Sigmoid colon (tissue), 7 donors: ENCODE results near the gene B3GNT3. TPM values are rescaled to one million over a fixed set of nuclear protein-coding genes. Genes with fewer than 3 reads are reported as not detected.

Source experiments
- DNase-seq: peaks from one replicate; pipeline ENCODE4 v3.0.0-alpha.2; 2019
- H3K27ac ChIP-seq, 4 donors: fragments of 200-600 bp; sonication (generic); one replicate each; pipeline ENCODE4 v1.5.1; 2016 to 2019; ENCODE audit warnings: mild to moderate bottlenecking in 1 of 4
- H3K27me3 ChIP-seq, 3 donors: fragments of 200-600 bp; sonication (generic); one replicate each; pipeline ENCODE4 v1.5.1; 2019; ENCODE audit warnings: mild to moderate bottlenecking in 1 of 3
- H3K36me3 ChIP-seq, 4 donors: fragments of 200-600 bp; sonication (generic); one replicate each; pipeline ENCODE4 v1.5.1; 2016 to 2019
- H3K4me1 ChIP-seq, 4 donors: fragments of 200-600 bp; sonication (generic); one replicate each; pipeline ENCODE4 v1.5.1; 2017 to 2019
- H3K4me3 ChIP-seq, 4 donors: fragments of 200-600 bp; sonication (generic); one replicate each; pipeline ENCODE4 v1.5.1; 2017 to 2019; ENCODE audit warnings: mild to moderate bottlenecking in 2 of 4, moderate library complexity in 1 of 4
- H3K9me3 ChIP-seq, 4 donors: fragments of 200-600 bp in 3 of 4; sonication (generic) in 3 of 4; one replicate each; pipeline versions ENCODE4 v1.5.1 to v1.6.1; 2013 to 2019
- EP300 ChIP-seq, 4 donors: sonication (generic); formaldehyde crosslinking; IDR thresholded peaks; one replicate each; pipeline ENCODE4 v1.6.1; 2017; ENCODE audit warnings: antibody characterized with exemption in 4 of 4
- POLR2A ChIP-seq, 2 donors: fragments of 450-650 bp; IDR thresholded peaks; one replicate each; pipeline ENCODE4 v1.6.1; 2016; ENCODE audit warnings: antibody characterized with exemption in 2 of 2, mild to moderate bottlenecking in 2 of 2, moderate library complexity in 2 of 2
- POLR2AphosphoS5 ChIP-seq, 4 donors: sonication (generic); formaldehyde crosslinking; IDR thresholded peaks; one replicate each; pipeline ENCODE4 v1.6.1; 2017; ENCODE audit warnings: antibody characterized with exemption in 4 of 4
- WGBS, 2 donors: extraction: QIAGEN DNeasy Blood & Tissue Kit; methylation state at CpG; one replicate each; pipeline ENCODE4 v1.1.7; 2013; 5-methylcytosine and 5-hydroxymethylcytosine counted together
- intact Hi-C: fragments of 100-400 bp; cut with DNase I; formaldehyde crosslinking; loops from one replicate; pipeline ENCODE4 v1.15.1; 2023
- polyA plus RNA-seq, 3 donors: library from polyadenylated mRNA; stranded (reverse); fragments of 200-250 nt; gene quantifications; one replicate each; pipeline ENCODE4 v1.2.3, GENCODE V29; 2013
- total RNA-seq, 4 donors: library from RNA; depleted of rRNA; stranded (reverse); fragments of >200 nt; gene quantifications; one replicate each; pipeline ENCODE4 v1.1.0, GENCODE V29; 2016
- TF ChIP-seq, protein P1 (sequence below), 4 experiments: fragments of 450-650 bp in 3 of 4; fragments of 200-600 bp in 1 of 4; IDR thresholded peaks; one replicate each; pipeline ENCODE4 v1.5.1; 2016 to 2019; ENCODE audit warnings: antibody characterized with exemption in 4 of 4, mild to moderate bottlenecking in 3 of 4, moderate library complexity in 2 of 4
- donor health status: healthy with polysubstance abuse.
- donor health status: Bipolar disorder and iron deficiency.
- donor health status: healthy.

Gene B3GNT3
- total and polyA plus RNA-seq, 7 donors: 0.55 to 72.3 (median 27.9) TPM; not detected in 3

DNA sequence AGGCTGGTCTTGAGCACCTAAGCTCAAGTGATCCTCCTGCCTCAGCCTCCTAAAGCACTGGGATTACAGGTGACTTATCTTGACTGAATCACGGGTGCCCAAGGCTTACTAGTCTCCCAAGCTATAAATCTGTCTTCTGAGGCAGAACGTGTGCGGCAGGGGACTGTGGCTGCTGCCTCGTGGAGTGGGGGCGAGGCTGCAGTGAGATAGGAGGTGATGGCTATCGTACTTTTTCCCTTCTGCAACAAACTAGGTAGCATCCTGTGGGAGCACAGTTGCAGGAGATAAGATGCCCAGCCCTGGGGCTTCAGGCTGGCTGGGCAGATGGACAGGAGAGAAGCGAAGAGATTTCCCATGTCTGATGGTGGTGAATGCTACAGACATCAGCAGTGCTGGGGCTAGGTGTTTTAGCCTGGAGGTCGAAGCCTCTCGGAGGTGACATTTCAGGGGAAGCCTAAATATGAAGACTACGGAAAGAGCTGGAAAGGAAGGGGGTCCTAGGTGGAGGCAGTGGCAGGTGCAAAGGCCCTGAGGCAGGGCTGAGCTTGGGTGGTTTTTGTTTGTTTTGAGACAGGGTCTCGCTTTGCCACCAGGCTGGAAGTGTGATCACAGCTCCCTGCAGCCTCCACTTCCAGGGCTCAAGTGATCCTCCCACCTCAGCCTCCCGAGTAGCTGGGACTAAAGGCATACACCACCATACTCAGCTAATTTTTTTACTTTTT lies 7.4 kb downstream of the B3GNT3 start:
- 76 to 84% methylated on average over 12 of the region's 12 CpGs for WGBS, 2 donors
- H3K27me3 ChIP-seq: peaks cover 0 to 19% (median 0%) of the 10 kb centered on the region in 3 donors
- no peak for DNase-seq

DNA sequence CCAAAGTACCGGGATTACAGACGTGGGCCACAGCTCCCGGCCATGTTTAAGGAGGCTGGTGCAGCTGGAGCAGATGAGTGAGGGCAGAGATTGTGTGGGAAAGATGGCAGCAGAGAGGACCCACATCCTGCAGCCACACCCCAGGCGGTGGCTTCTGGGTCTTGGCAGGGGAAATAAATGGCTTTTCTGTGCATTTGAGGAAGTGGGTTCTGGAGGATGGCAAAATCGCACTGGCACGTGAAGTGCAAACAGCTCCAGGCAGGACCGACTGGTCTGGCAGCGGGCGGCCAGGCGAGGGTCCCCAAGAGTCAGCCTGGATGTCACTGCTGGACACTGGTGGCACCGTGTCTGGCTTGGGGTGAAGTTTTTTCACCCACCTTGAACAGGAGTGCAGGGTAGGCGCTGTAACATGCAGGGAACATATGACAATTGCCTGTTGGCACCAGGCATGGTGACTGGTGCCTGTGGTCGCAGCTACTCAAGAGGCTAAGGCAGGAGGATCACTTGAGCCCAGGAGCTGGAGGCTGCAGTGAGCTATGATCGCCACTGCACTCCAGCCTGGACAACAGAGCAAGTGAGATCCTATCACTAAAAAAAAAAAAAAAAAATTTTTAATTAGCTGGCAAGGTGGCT lies 8.4 kb downstream of the B3GNT3 start:
- Histone ChIP-seq H3K4me1 (no peaks in the 10 kb centered on the region), H3K27ac (no peak overlapping the region), H3K4me3 (no peak overlapping the region), H3K9me3 (no peaks in the 10 kb centered on the region), H3K27me3 (peaks cover 0 to 15% (median 4%) of the 10 kb centered on the region in 3 donors), H3K36me3 (no peaks in the 10 kb centered on the region)
- DNase-seq: no peak
- TF ChIP-seq POLR2A (IDR thresholded peaks at IDR 0.05): no peak
- 44 to 61% methylated on average over 14 of the region's 14 CpGs for WGBS, 2 donors
- intact Hi-C loops: no loop called here

More for the DNA sequence above, 7.4 kb downstream of the B3GNT3 start:
- Histone ChIP-seq H3K4me1 (no peaks in the 10 kb centered on the region), H3K4me3 (no peak overlapping the region), H3K27ac (no peak overlapping the region), H3K36me3 (no peaks in the 10 kb centered on the region), H3K9me3 (no peaks in the 10 kb centered on the region)
- TF ChIP-seq, protein P1, sequence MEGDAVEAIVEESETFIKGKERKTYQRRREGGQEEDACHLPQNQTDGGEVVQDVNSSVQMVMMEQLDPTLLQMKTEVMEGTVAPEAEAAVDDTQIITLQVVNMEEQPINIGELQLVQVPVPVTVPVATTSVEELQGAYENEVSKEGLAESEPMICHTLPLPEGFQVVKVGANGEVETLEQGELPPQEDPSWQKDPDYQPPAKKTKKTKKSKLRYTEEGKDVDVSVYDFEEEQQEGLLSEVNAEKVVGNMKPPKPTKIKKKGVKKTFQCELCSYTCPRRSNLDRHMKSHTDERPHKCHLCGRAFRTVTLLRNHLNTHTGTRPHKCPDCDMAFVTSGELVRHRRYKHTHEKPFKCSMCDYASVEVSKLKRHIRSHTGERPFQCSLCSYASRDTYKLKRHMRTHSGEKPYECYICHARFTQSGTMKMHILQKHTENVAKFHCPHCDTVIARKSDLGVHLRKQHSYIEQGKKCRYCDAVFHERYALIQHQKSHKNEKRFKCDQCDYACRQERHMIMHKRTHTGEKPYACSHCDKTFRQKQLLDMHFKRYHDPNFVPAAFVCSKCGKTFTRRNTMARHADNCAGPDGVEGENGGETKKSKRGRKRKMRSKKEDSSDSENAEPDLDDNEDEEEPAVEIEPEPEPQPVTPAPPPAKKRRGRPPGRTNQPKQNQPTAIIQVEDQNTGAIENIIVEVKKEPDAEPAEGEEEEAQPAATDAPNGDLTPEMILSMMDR (IDR thresholded peaks at IDR 0.05): no peak
- TF ChIP-seq POLR2A (IDR thresholded peaks at IDR 0.05): no peak
- no peak for TF ChIP-seq EP300 (IDR thresholded peaks at IDR 0.05)
- TF ChIP-seq POLR2AphosphoS5 (IDR thresholded peaks at IDR 0.05): no peak
- intact Hi-C loops: no loop called here

DNA sequence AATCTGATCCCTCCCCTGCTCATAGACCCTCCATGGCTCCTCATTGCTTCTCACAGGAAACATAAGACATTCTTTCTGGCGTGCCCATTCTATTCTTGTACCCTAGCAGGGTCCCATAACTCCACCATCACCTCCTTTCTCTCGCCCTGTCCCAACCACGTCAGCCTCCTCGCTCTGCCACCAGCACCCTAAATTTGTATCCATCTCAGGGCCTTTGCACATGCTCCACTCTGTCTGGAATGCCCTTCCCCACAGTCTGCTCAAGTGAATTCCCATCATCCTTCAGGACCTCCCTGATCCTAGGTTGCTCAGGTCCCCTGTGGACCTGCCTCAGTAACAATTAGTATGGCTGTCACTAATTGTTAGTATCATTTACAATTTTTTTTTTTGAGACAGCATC lies 10.5 kb downstream of the B3GNT3 start:
- 94% methylated on average over 4 of the region's 4 CpGs for WGBS, 2 donors
- intact Hi-C loops: no loop called here
- Histone ChIP-seq H3K36me3 (no peaks in the 10 kb centered on the region), H3K4me1 (no peaks in the 10 kb centered on the region), H3K27me3 (peaks cover 0 to 12% (median 6%) of the 10 kb centered on the region in 3 donors), H3K4me3 (no peak overlapping the region), H3K9me3 (no peaks in the 10 kb centered on the region), H3K27ac (no peak overlapping the region)
- TF ChIP-seq POLR2A (IDR thresholded peaks at IDR 0.05) (no peak), EP300 (IDR thresholded peaks at IDR 0.05) (no peak), POLR2AphosphoS5 (IDR thresholded peaks at IDR 0.05) (no peak)
- TF ChIP-seq, protein P1 (IDR thresholded peaks at IDR 0.05): no peak
- no peak for DNase-seq

DNA sequence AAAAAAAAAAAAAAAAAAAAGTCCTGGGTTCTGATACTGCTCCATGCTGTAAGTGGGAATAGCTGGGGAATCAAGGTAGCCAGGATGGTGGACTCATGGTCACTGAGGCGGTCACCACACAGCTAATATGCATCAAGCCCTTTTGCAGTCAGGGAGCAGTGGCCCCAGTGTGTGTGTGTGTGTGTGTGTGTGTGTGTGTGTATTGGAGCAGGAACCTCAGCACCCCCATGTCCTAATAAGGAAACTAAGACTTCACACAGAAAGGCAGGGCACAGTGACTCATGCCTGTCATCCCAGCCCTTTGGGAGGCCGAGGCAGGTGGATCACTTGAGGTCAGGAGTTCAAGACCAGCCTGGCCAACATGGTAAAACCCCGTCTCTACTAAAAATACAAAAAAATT lies 12.0 kb downstream of the B3GNT3 start:
- H3K4me3 ChIP-seq: no peak overlapping the region
- TF ChIP-seq EP300 (IDR thresholded peaks at IDR 0.05): no peak
- TF ChIP-seq, protein P1 (IDR thresholded peaks at IDR 0.05): no peak
- TF ChIP-seq POLR2AphosphoS5 (IDR thresholded peaks at IDR 0.05): no peak
- no peak for TF ChIP-seq POLR2A (IDR thresholded peaks at IDR 0.05)
- WGBS, 2 donors: 56 to 71% methylated on average over 3 of the region's 3 CpGs
- intact Hi-C loops: no loop called here
- no peak overlapping the region for H3K27ac ChIP-seq
- H3K9me3 ChIP-seq: no peaks in the 10 kb centered on the region
- H3K27me3 ChIP-seq: peaks cover 0 to 12% (median 6%) of the 10 kb centered on the region in 3 donors
- DNase-seq: no peak
- H3K4me1 ChIP-seq: no peaks in the 10 kb centered on the region
- H3K36me3 ChIP-seq: no peaks in the 10 kb centered on the region

DNA sequence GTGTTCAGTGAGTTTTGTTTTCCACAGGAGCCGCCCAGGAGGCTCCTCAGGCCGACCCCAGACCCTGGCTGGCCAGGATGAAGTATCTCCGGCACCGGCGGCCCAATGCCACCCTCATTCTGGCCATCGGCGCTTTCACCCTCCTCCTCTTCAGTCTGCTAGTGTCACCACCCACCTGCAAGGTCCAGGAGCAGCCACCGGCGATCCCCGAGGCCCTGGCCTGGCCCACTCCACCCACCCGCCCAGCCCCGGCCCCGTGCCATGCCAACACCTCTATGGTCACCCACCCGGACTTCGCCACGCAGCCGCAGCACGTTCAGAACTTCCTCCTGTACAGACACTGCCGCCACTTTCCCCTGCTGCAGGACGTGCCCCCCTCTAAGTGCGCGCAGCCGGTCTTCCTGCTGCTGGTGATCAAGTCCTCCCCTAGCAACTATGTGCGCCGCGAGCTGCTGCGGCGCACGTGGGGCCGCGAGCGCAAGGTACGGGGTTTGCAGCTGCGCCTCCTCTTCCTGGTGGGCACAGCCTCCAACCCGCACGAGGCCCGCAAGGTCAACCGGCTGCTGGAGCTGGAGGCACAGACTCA lies 12.9 kb downstream of the B3GNT3 start:
- Histone ChIP-seq H3K9me3 (no peaks in the 10 kb centered on the region), H3K27ac (no peak overlapping the region), H3K4me1 (no peaks in the 10 kb centered on the region), H3K36me3 (no peaks in the 10 kb centered on the region), H3K4me3 (no peak overlapping the region), H3K27me3 (peaks cover 0 to 12% (median 6%) of the 10 kb centered on the region in 3 donors)
- TF ChIP-seq POLR2AphosphoS5 (IDR thresholded peaks at IDR 0.05): no peak
- TF ChIP-seq POLR2A (IDR thresholded peaks at IDR 0.05): no peak
- no peak for TF ChIP-seq EP300 (IDR thresholded peaks at IDR 0.05)
- TF ChIP-seq, protein P1 (IDR thresholded peaks at IDR 0.05): no peak
- DNase-seq: no peak
- intact Hi-C loops: no loop called here
- 69 to 87% methylated on average over 38 of the region's 38 CpGs for WGBS, 2 donors
